H1 (cell line): ENCODE data around the gene ELFN2. TPM values are rescaled to one million over a fixed set of nuclear protein-coding genes. Genes with fewer than 3 reads are reported as not detected.

Source experiments
- CTCF ChIA-PET: fragments of 300-600 bp; sonication (Branson Sonifier 250); formaldehyde crosslinking; loops from one replicate; lab custom pipeline; 2021; ENCODE audit not compliant: partially characterized antibody; lab: Charles Lee
- POLR2A ChIA-PET: fragments of 300-600 bp; sonication (Branson Sonifier 250); formaldehyde crosslinking; loops from one replicate; lab custom pipeline; 2021; ENCODE audit warnings: inconsistent platforms; ENCODE audit not compliant: partially characterized antibody; lab: Charles Lee
- DNase-seq, 2 experiments: peaks; one replicate each; pipeline versions ENCODE4 v3.0.0 to v3.0.0-alpha.2; 2010 to 2022; ENCODE audit warnings: low spot score in 2 of 2, low read depth in 1 of 2, mixed read lengths in 1 of 2
- FAIRE-seq: peaks from 2 replicates; lab custom pipeline; 2011; peaks lifted over from hg19 to GRCh38; lab: Jason Lieb, UNC
- H2AFZ ChIP-seq: 2 replicates; pipeline ENCODE4 v1.8.1; 2012; ENCODE audit warnings: low read length, inconsistent platforms
- H2AK5ac ChIP-seq: 2 replicates; pipeline ENCODE4 v1.6.1; 2013; ENCODE audit warnings: low read depth, low read length
- H2BK120ac ChIP-seq: replicated peaks from 2 replicates; pipeline ENCODE3; 2013; ENCODE audit warnings: low read depth, low read length, inconsistent platforms
- H2BK12ac ChIP-seq: 2 replicates; pipeline ENCODE4 v1.6.1; 2013; ENCODE audit warnings: low read depth, low read length
- H2BK15ac ChIP-seq: 2 replicates; pipeline ENCODE4 v1.6.1; 2013; ENCODE audit warnings: low read length
- H2BK20ac ChIP-seq: 2 replicates; pipeline ENCODE4 v1.6.1; 2013; ENCODE audit warnings: low read length
- H2BK5ac ChIP-seq: 2 replicates; pipeline ENCODE4 v1.6.1; 2013; ENCODE audit warnings: low read depth, low read length
- H3K14ac ChIP-seq: 2 replicates; pipeline ENCODE4 v1.6.1; 2013; ENCODE audit warnings: inconsistent platforms; ENCODE audit not compliant: insufficient read length
- H3K18ac ChIP-seq: 2 replicates; pipeline ENCODE4 v1.6.1; 2013; ENCODE audit warnings: low read length; ENCODE audit errors: extremely low read depth
- H3K23ac ChIP-seq: 2 replicates; pipeline ENCODE4 v1.6.1; 2013; ENCODE audit warnings: inconsistent platforms; ENCODE audit not compliant: insufficient read length
- H3K23me2 ChIP-seq: 2 replicates; pipeline ENCODE4 v1.6.1; 2013; ENCODE audit warnings: low read depth, low read length
- H3K27ac ChIP-seq: 2 replicates; pipeline ENCODE4 v1.6.1; 2011; ENCODE audit warnings: low read depth, low read length, inconsistent platforms
- H3K27me3 ChIP-seq, 4 experiments: replicated peaks in 1 of 4; 1 replicate in 1 of 4; 2 replicates in 3 of 4; pipeline versions ENCODE4 v1.6.1 to v1.8.1; 2011 to 2013; ENCODE audit warnings: low read length in 3 of 4, mild to moderate bottlenecking in 3 of 4, inconsistent platforms in 2 of 4, mixed read lengths in 2 of 4, moderate library complexity in 1 of 4; ENCODE audit not compliant: control insufficient read depth in 3 of 4, insufficient read depth in 3 of 4; ENCODE audit errors: extremely low read depth in 1 of 4
- H3K36me3 ChIP-seq, 4 experiments: 2 replicates each; pipeline versions ENCODE4 v1.6.1 to v1.8.1; 2011 to 2013; ENCODE audit warnings: mild to moderate bottlenecking in 4 of 4, low read length in 3 of 4, moderate library complexity in 2 of 4, control low read depth in 1 of 4, inconsistent platforms in 1 of 4; ENCODE audit not compliant: insufficient read depth in 4 of 4, control insufficient read depth in 2 of 4
- H3K4ac ChIP-seq: replicated peaks from 2 replicates; pipeline ENCODE3; 2013; ENCODE audit warnings: low read length, low read depth, mixed read lengths, inconsistent platforms; ENCODE audit not compliant: insufficient read length
- H3K4me1 ChIP-seq, 4 experiments: replicated peaks in 1 of 4; 1 replicate in 1 of 4; 2 replicates in 3 of 4; pipeline versions ENCODE4 v1.6.1 to v1.8.1; 2011 to 2013; ENCODE audit warnings: low read length in 3 of 4, inconsistent platforms in 2 of 4, mixed read lengths in 1 of 4; ENCODE audit not compliant: insufficient read depth in 4 of 4, control insufficient read depth in 3 of 4
- H3K4me2 ChIP-seq, 2 experiments: 2 replicates each; pipeline versions ENCODE4 v1.6.1 to v1.8.1; 2011 to 2013; ENCODE audit warnings: low read depth in 2 of 2, low read length in 2 of 2, control low read depth in 1 of 2, inconsistent platforms in 1 of 2, mild to moderate bottlenecking in 1 of 2; ENCODE audit not compliant: insufficient read depth in 1 of 2
- H3K4me3 ChIP-seq, 4 experiments: fragments of 200-600, 300-600 bp in 1 of 4; sonication (generic), shearing (Covaris generic), sonication (Bioruptor Twin) in 1 of 4; 2 replicates each; pipeline versions ENCODE4 v1.5.1 to v1.8.1; 2011 to 2016; ENCODE audit warnings: low read length in 4 of 4, low read depth in 3 of 4, control low read depth in 2 of 4, inconsistent platforms in 2 of 4, mild to moderate bottlenecking in 2 of 4, mixed read lengths in 1 of 4, moderate library complexity in 1 of 4; ENCODE audit not compliant: insufficient read depth in 2 of 4; ENCODE audit errors: extremely low read depth in 1 of 4
- H3K56ac ChIP-seq: replicated peaks from 2 replicates; pipeline ENCODE3; 2013; ENCODE audit warnings: low read depth, mild to moderate bottlenecking, mixed read lengths, low read length, inconsistent platforms; ENCODE audit not compliant: insufficient read length
- H3K79me1 ChIP-seq: 2 replicates; pipeline ENCODE4 v1.6.1; 2013; ENCODE audit warnings: low read depth, low read length, control low read depth
- H3K79me2 ChIP-seq, 2 experiments: 2 replicates each; pipeline versions ENCODE4 v1.6.1 to v1.8.1; 2012 to 2013; ENCODE audit warnings: low read length in 2 of 2, mild to moderate bottlenecking in 2 of 2, inconsistent platforms in 1 of 2; ENCODE audit not compliant: insufficient read depth in 2 of 2, control insufficient read depth in 1 of 2
- H3K9ac ChIP-seq, 4 experiments: replicated peaks in 1 of 4; 1 replicate in 1 of 4; 2 replicates in 3 of 4; pipeline versions ENCODE4 v1.6.1 to v1.8.1; 2011 to 2013; ENCODE audit warnings: low read depth in 3 of 4, low read length in 3 of 4, control low read depth in 2 of 4, mild to moderate bottlenecking in 2 of 4, moderate library complexity in 2 of 4, inconsistent platforms in 1 of 4; ENCODE audit errors: extremely low read depth in 1 of 4
- H3K9me3 ChIP-seq, 2 experiments: 2 replicates each; pipeline versions ENCODE4 v1.6.1 to v1.8.1; 2012 to 2013; ENCODE audit warnings: mild to moderate bottlenecking in 2 of 2, moderate library complexity in 2 of 2, control low read depth in 1 of 2, inconsistent platforms in 1 of 2, low read depth in 1 of 2, low read length in 1 of 2, mixed read lengths in 1 of 2; ENCODE audit not compliant: insufficient read depth in 2 of 2
- H4K20me1 ChIP-seq, 2 experiments: replicated peaks in 1 of 2; 2 replicates each; pipeline versions ENCODE3 to v1.8.1; 2011 to 2013; ENCODE audit warnings: inconsistent platforms in 2 of 2, low read length in 2 of 2, mild to moderate bottlenecking in 1 of 2; ENCODE audit not compliant: insufficient read depth in 2 of 2, control insufficient read depth in 1 of 2
- H4K5ac ChIP-seq: 2 replicates; pipeline ENCODE4 v1.6.1; 2013; ENCODE audit warnings: low read length, low read depth, mixed read lengths, inconsistent platforms; ENCODE audit not compliant: insufficient read length
- H4K8ac ChIP-seq: 2 replicates; pipeline ENCODE4 v1.8.0; 2013; ENCODE audit warnings: mild to moderate bottlenecking, moderate library complexity, low read length, inconsistent platforms; ENCODE audit not compliant: insufficient read depth; ENCODE audit errors: extremely low read depth
- H4K91ac ChIP-seq: replicated peaks from 2 replicates; pipeline ENCODE3; 2013; ENCODE audit warnings: low read length, mixed read lengths, inconsistent platforms; ENCODE audit not compliant: insufficient read length
- ASH2L ChIP-seq: fragments of 200-600, 300-600 bp; sonication (generic); IDR thresholded peaks from one replicate; pipeline ENCODE4 v1.7.1; 2017; ENCODE audit warnings: low read length
- BACH1 ChIP-seq: IDR thresholded peaks from 2 replicates; pipeline ENCODE4 v1.6.1; 2012; ENCODE audit warnings: low read length, improper control_type of control experiment
- CHD1 ChIP-seq: IDR thresholded peaks from 2 replicates; pipeline ENCODE4 v1.6.1; 2012; ENCODE audit warnings: low read depth, low read length, improper control_type of control experiment
- CHD2 ChIP-seq: IDR thresholded peaks from 2 replicates; pipeline ENCODE4 v1.6.1; 2012; ENCODE audit warnings: low read length, improper control_type of control experiment
- GABPA ChIP-seq: IDR thresholded peaks from 2 replicates; pipeline ENCODE4 v1.6.1; 2011; ENCODE audit warnings: mild to moderate bottlenecking, low read length, moderate library complexity, borderline replicate concordance; ENCODE audit not compliant: insufficient read depth
- KDM4A ChIP-seq: IDR thresholded peaks from one replicate; pipeline ENCODE4 v1.7.1; 2012; ENCODE audit warnings: low read depth, mild to moderate bottlenecking, moderate library complexity, low read length, inconsistent platforms; ENCODE audit not compliant: severe bottlenecking
- PHF8 ChIP-seq: fragments of 200-600 bp; sonication (generic); conservative IDR thresholded peaks from 2 replicates; pipeline ENCODE4 v1.7.1; 2012; ENCODE audit warnings: low read depth, mild to moderate bottlenecking, inconsistent platforms, low read length, moderate library complexity
- POLR2A ChIP-seq, 2 experiments: IDR thresholded peaks; 1 replicate in 1 of 2; 2 replicates in 1 of 2; pipeline ENCODE4 v1.6.1; 2011; ENCODE audit warnings: low read depth in 2 of 2, low read length in 2 of 2, mild to moderate bottlenecking in 2 of 2; ENCODE audit errors: control extremely low read depth in 1 of 2
- POU5F1 ChIP-seq: IDR thresholded peaks from 2 replicates; pipeline ENCODE4 v1.6.1; 2011; ENCODE audit warnings: low read depth, mild to moderate bottlenecking, low read length, moderate library complexity
- RFX5 ChIP-seq: IDR thresholded peaks from 2 replicates; pipeline ENCODE4 v1.6.1; 2011; ENCODE audit warnings: low read depth, low read length, improper control_type of control experiment, borderline replicate concordance
- SP4 ChIP-seq: IDR thresholded peaks from 2 replicates; pipeline ENCODE4 v1.6.1; 2012; ENCODE audit warnings: low read length, inconsistent platforms
- TAF1 ChIP-seq: IDR thresholded peaks from 2 replicates; pipeline ENCODE4 v1.6.1; 2011; ENCODE audit warnings: mild to moderate bottlenecking, low read depth, low read length
- TEAD4 ChIP-seq: IDR thresholded peaks from 2 replicates; pipeline ENCODE4 v1.6.1; 2012; ENCODE audit warnings: low read depth, low read length, inconsistent platforms, mixed read lengths
- ZNF274 ChIP-seq: IDR thresholded peaks from 2 replicates; pipeline ENCODE4 v1.7.0; 2012; ENCODE audit warnings: low read length, borderline replicate concordance; ENCODE audit errors: extremely low read depth
- WGBS, 2 experiments: shearing (Covaris generic) in 1 of 2; methylation state at CpG; one replicate each; pipeline versions ENCODE4 v1.1.6 to v1.1.7; 2013 to 2015; ENCODE audit warnings: low lambda C conversion rate in 2 of 2, mixed read lengths in 2 of 2, inconsistent platforms in 1 of 2, low coverage in 1 of 2, missing lambda C conversion rate in 1 of 2; ENCODE audit not compliant: insufficient replicate concordance in 2 of 2, insufficient coverage in 1 of 2, insufficient read length in 1 of 2; ENCODE audit errors: extremely low coverage in 1 of 2, missing lambda C conversion rate in 1 of 2; 5-methylcytosine and 5-hydroxymethylcytosine counted together
- polyA plus RNA-seq, 7 experiments: library from polyadenylated mRNA; depleted of rRNA in 3 of 7; stranded (reverse) in 5 of 7; unstranded in 2 of 7; fragments of >200 nt in 5 of 7; fragments of 200-250 nt in 2 of 7; gene quantifications; 1 replicate in 5 of 7; 2 replicates in 1 of 7; 4 replicates in 1 of 7; pipeline versions ENCODE4 v1.2.1 to v1.2.3, GENCODE V29; 2011 to 2013; ENCODE audit warnings: missing spikeins in 2 of 7, mixed read lengths in 2 of 7
- total RNA-seq: library from RNA; stranded (reverse); fragmentation: NEBNext Ultra II Directional; extraction: Animal tissue kit (Norgen Biotek cat#: 25700); gene quantifications from 2 replicates; pipeline ENCODE4 v1.2.1, GENCODE V29; 2021
- TF ChIP-seq, protein P1 (sequence below): IDR thresholded peaks from 2 replicates; pipeline ENCODE4 v1.6.1; 2011; ENCODE audit warnings: low read depth, mild to moderate bottlenecking, low read length; ENCODE audit not compliant: insufficient read depth

Gene ELFN2
- total and polyA plus RNA-seq, 2 of the 8 experiments (the other 6 are each of a cell fraction or from before 2014, with no cell fraction given), result 0.63 to 0.88 TPM

DNA sequence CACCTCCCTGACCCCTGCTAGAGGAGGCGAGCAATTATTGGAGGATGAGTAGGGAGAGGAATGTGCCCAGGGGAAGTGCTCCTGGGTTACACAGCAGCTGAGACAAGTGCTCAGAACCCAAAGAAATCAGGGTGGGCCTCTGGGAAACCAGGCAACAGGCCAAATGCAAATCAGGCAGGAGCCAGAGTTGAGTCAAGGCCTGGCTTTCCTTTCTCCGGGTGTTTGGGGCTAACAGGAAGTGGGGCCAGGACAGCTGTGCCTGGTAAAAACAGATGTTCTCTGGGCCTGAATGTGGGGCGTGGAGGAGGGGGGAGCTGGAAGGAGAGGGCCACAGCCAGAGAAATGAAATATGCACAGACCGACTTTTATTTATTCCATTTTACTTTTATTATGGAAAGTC lies 36.9 kb upstream of the ELFN2 start:
- H4K5ac ChIP-seq, result no peak overlapping the region
- H3K79me2 ChIP-seq, result no peaks in the 10 kb centered on the region; a peak in 1 of 4 replicates
- H4K91ac ChIP-seq, result no peak overlapping the region
- no peak overlapping the region for H2BK120ac ChIP-seq
- CTCF ChIA-PET, result interaction anchor here (0.6 to 2.3 kb wide), 4 partner anchors 10 to 487 kb away, joined by 3 to 9 read pairs (median 5); no protein-coding TSS in a partner anchor
- H3K79me1 ChIP-seq, result no peaks in the 10 kb centered on the region
- H3K4me3 ChIP-seq, result no peak overlapping the region
- H2AK5ac ChIP-seq, result no peak overlapping the region
- DNase-seq (no peak), FAIRE-seq (no peak)
- no peak overlapping the region for H2AFZ ChIP-seq
- H3K4ac ChIP-seq, result no peak overlapping the region
- no peak overlapping the region for H3K14ac ChIP-seq
- H4K8ac ChIP-seq, result no peak overlapping the region
- 76% methylated on average over 4 of the region's 4 CpGs; no CpG with 5 or more reads in 1 of the 2 experiments for WGBS, 2 experiments
- H2BK12ac ChIP-seq, result no peak overlapping the region
- H3K56ac ChIP-seq, result no peak overlapping the region
- no peaks in the 10 kb centered on the region; a peak in 2 of 7 replicates for H3K4me1 ChIP-seq
- H3K23me2 ChIP-seq, result no peaks in the 10 kb centered on the region; the same call in 1 of the 2 replicates
- no peak overlapping the region for H2BK5ac ChIP-seq
- no peak overlapping the region for H3K4me2 ChIP-seq
- H3K9me3 ChIP-seq, result no peaks in the 10 kb centered on the region
- H3K27ac ChIP-seq, result no peak overlapping the region
- H3K18ac ChIP-seq, result no peak overlapping the region
- no peaks in the 10 kb centered on the region; a peak in 1 of 7 replicates for H3K27me3 ChIP-seq
- no peak overlapping the region for H2BK20ac ChIP-seq
- H3K23ac ChIP-seq, result no peak overlapping the region
- POLR2A ChIA-PET, result interaction anchor here (1.9 kb wide), 1 partner anchor 8 kb away, joined by 4 read pairs; no protein-coding TSS in a partner anchor
- peaks cover 0 to 2% of the 10 kb centered on the region in 2 experiments for H4K20me1 ChIP-seq
- H3K9ac ChIP-seq, result no peak overlapping the region
- H2BK15ac ChIP-seq, result no peak overlapping the region
- H3K36me3 ChIP-seq, result no peaks in the 10 kb centered on the region
- TF ChIP-seq POU5F1 (no peak), PHF8 (no peak), TAF1 (no peak), CHD2 (no peak), KDM4A (no peak), ZNF274 (no peak), POLR2A (IDR thresholded peaks at IDR 0.05; ENCODE audit: control extremely low read depth in 1 of 2, low read depth in 2 of 2, low read length in 2 of 2) (no peak), ASH2L (no peak), SP4 (no peak), CHD1 (no peak), GABPA (no peak), TEAD4 (no peak), RFX5 (no peak), BACH1 (no peak)
- TF ChIP-seq, protein P1, sequence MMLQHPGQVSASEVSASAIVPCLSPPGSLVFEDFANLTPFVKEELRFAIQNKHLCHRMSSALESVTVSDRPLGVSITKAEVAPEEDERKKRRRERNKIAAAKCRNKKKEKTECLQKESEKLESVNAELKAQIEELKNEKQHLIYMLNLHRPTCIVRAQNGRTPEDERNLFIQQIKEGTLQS, result no peak
